SK-N-SH (cell line): ENCODE measurements around the gene RASSF1. TPM values are rescaled to one million over a fixed set of nuclear protein-coding genes. Genes with fewer than 3 reads are reported as not detected.

Source experiments
- CTCF ChIA-PET: fragments of 300-600, 350-600 bp; formaldehyde crosslinking; extraction: SDS; loops from one replicate; lab custom pipeline; 2021; lab: Yijun Ruan, JAX
- POLR2A ChIA-PET: fragments of 350-600 bp; sonication (Branson Sonifier 250); formaldehyde crosslinking; extraction: SDS; loops from one replicate; lab custom pipeline; 2020; ENCODE audit warnings: antibody characterized with exemption, inconsistent platforms; lab: Yijun Ruan, JAX
- DNase-seq: peaks from one replicate; pipeline ENCODE4 v3.0.0; 2012
- H2AFZ ChIP-seq: fragments of 200-600 bp; sonication (generic); 2 replicates; pipeline ENCODE4 v1.8.1; 2016; ENCODE audit warnings: antibody characterized with exemption, mild to moderate bottlenecking, low read depth
- H3F3A ChIP-seq: fragments of 200-600 bp; sonication (generic); replicated peaks from 2 replicates; pipeline ENCODE3; 2016; ENCODE audit warnings: antibody characterized with exemption, mild to moderate bottlenecking; ENCODE audit not compliant: insufficient read depth
- H3K27ac ChIP-seq, 2 experiments: fragments of 200-500 bp in 1 of 2; fragments of 200-600 bp in 1 of 2; sonication (Bioruptor generic) in 1 of 2; sonication (generic), shearing (Covaris generic) in 1 of 2; 2 replicates each; pipeline versions ENCODE4 v1.5.1 to v1.6.1; 2014 to 2016; ENCODE audit warnings: low read depth in 2 of 2, inconsistent platforms in 1 of 2, low read length in 1 of 2, mild to moderate bottlenecking in 1 of 2, mixed read lengths in 1 of 2
- H3K27me3 ChIP-seq: fragments of 200-600 bp; sonication (generic), shearing (Covaris generic); 2 replicates; pipeline ENCODE4 v1.6.1; 2016; ENCODE audit warnings: mixed run types; ENCODE audit not compliant: insufficient read depth
- H3K36me3 ChIP-seq, 2 experiments: fragments of 200-500 bp in 1 of 2; fragments of 200-600 bp in 1 of 2; sonication (Bioruptor generic) in 1 of 2; sonication (generic) in 1 of 2; replicated peaks in 1 of 2; 2 replicates each; pipeline versions ENCODE3 to v1.5.1; 2014 to 2016; ENCODE audit warnings: low read length in 1 of 2, mild to moderate bottlenecking in 1 of 2; ENCODE audit not compliant: insufficient read depth in 2 of 2, control insufficient read depth in 1 of 2
- H3K4me1 ChIP-seq, 2 experiments: fragments of 200-500 bp in 1 of 2; fragments of 200-600 bp in 1 of 2; sonication (Bioruptor generic) in 1 of 2; sonication (generic), shearing (Covaris generic) in 1 of 2; 2 replicates each; pipeline versions ENCODE4 v1.5.1 to v1.6.1; 2014 to 2016; ENCODE audit warnings: low read depth in 1 of 2, low read length in 1 of 2, mixed run types in 1 of 2; ENCODE audit not compliant: insufficient read depth in 2 of 2, control insufficient read depth in 1 of 2
- H3K4me2 ChIP-seq: fragments of 200-600 bp; sonication (generic), shearing (Covaris generic); 2 replicates; pipeline ENCODE4 v1.6.1; 2017; ENCODE audit warnings: mixed run types
- H3K4me3 ChIP-seq, 2 experiments: fragments of 200-500 bp in 1 of 2; fragments of 200-600 bp in 1 of 2; sonication (Bioruptor generic) in 1 of 2; sonication (generic), shearing (Covaris generic) in 1 of 2; 2 replicates each; pipeline versions ENCODE4 v1.5.1 to v1.8.1; 2014 to 2016; ENCODE audit warnings: low read depth in 2 of 2, inconsistent platforms in 1 of 2, low read length in 1 of 2, mild to moderate bottlenecking in 1 of 2, mixed read lengths in 1 of 2, moderate library complexity in 1 of 2
- H3K79me2 ChIP-seq: fragments of 200-600 bp; sonication (generic); 2 replicates; pipeline ENCODE4 v1.8.1; 2017; ENCODE audit warnings: mild to moderate bottlenecking; ENCODE audit not compliant: insufficient read depth
- H3K9ac ChIP-seq: fragments of 200-600 bp; sonication (generic); 2 replicates; pipeline ENCODE4 v1.6.1; 2017; ENCODE audit warnings: mixed run types
- H3K9me2 ChIP-seq: fragments of 200-600 bp; sonication (generic); 2 replicates; pipeline ENCODE4 v1.6.1; 2017; ENCODE audit warnings: mixed run types
- H3K9me3 ChIP-seq: fragments of 200-600 bp; sonication (generic); 2 replicates; pipeline ENCODE4 v1.6.1; 2017; ENCODE audit warnings: mixed run types, mild to moderate bottlenecking, moderate library complexity
- H4K20me1 ChIP-seq: fragments of 200-600 bp; sonication (generic); 2 replicates; pipeline ENCODE4 v1.6.1; 2017; ENCODE audit warnings: mild to moderate bottlenecking, mixed run types; ENCODE audit not compliant: insufficient read depth
- CHD2 ChIP-seq: fragments of 150-350 bp; IDR thresholded peaks from 2 replicates; pipeline ENCODE4 v1.6.1; 2018; ENCODE audit warnings: low read length; ENCODE audit not compliant: partially characterized antibody
- ELF1 ChIP-seq: IDR thresholded peaks from 2 replicates; pipeline ENCODE4 v1.4.0; 2012
- EZH2phosphoT487 ChIP-seq: fragments of 200-600 bp; sonication (generic); IDR thresholded peaks from 2 replicates; pipeline ENCODE4 v1.6.1; 2017; ENCODE audit warnings: low read depth, mixed run types, mild to moderate bottlenecking, antibody characterized with exemption, moderate library complexity, borderline replicate concordance
- FOSL2 ChIP-seq: IDR thresholded peaks from 2 replicates; pipeline ENCODE4 v1.4.0; 2012; ENCODE audit warnings: low read depth, mild to moderate bottlenecking, moderate library complexity, borderline replicate concordance
- FOXM1 ChIP-seq: IDR thresholded peaks from 2 replicates; pipeline ENCODE4 v1.4.0; 2012; ENCODE audit warnings: low read depth, mild to moderate bottlenecking
- MXI1 ChIP-seq: IDR thresholded peaks from 2 replicates; pipeline ENCODE4 v1.6.1; 2012; ENCODE audit warnings: mild to moderate bottlenecking, low read depth, low read length, improper control_type of control experiment
- NFIC ChIP-seq: IDR thresholded peaks from 2 replicates; pipeline ENCODE4 v1.4.0; 2012; ENCODE audit warnings: borderline replicate concordance
- POLR2AphosphoS5 ChIP-seq: IDR thresholded peaks from 2 replicates; pipeline ENCODE4 v1.6.1; 2012; ENCODE audit warnings: low read depth, low read length
- RCOR1 ChIP-seq: fragments of 150-350 bp; IDR thresholded peaks from 2 replicates; pipeline ENCODE4 v1.6.1; 2017; ENCODE audit warnings: antibody characterized with exemption, low read length
- REST ChIP-seq: IDR thresholded peaks from 2 replicates; pipeline ENCODE4 v1.6.1; 2012; ENCODE audit warnings: mild to moderate bottlenecking, low read depth, low read length, moderate library complexity
- SMC3 ChIP-seq: IDR thresholded peaks from 2 replicates; pipeline ENCODE4 v1.6.1; 2012; ENCODE audit warnings: low read depth, low read length, improper control_type of control experiment
- TAF1 ChIP-seq: IDR thresholded peaks from 2 replicates; pipeline ENCODE4 v1.6.1; 2012; ENCODE audit warnings: low read depth, mild to moderate bottlenecking, low read length, moderate library complexity, borderline replicate concordance
- YY1 ChIP-seq: IDR thresholded peaks from 2 replicates; pipeline ENCODE4 v1.4.0; 2012; ENCODE audit warnings: low read depth, mild to moderate bottlenecking
- ZBTB33 ChIP-seq: IDR thresholded peaks from 2 replicates; pipeline ENCODE4 v1.4.0; 2012; ENCODE audit warnings: low read depth, borderline replicate concordance
- WGBS: methylation state at CpG from one replicate; pipeline ENCODE4 v1.1.6; 2017; ENCODE audit warnings: low lambda C conversion rate; 5-methylcytosine and 5-hydroxymethylcytosine counted together
- polyA plus RNA-seq, 3 experiments: library from polyadenylated mRNA; depleted of rRNA; stranded (reverse); fragments of >200 nt; gene quantifications; 2 replicates each; pipeline ENCODE4 v1.2.3, GENCODE V29; 2012
- TF ChIP-seq, protein P1 (sequence below): IDR thresholded peaks from 2 replicates; pipeline ENCODE4; 2012
- TF ChIP-seq, protein P2 (sequence below): IDR thresholded peaks from 2 replicates; pipeline ENCODE4 v1.4.0; 2012; ENCODE audit warnings: low read depth

Gene RASSF1
- polyA plus RNA-seq, 1 of the 3 experiments (the other 2 are of a cell fraction) = 28.1 TPM

DNA sequence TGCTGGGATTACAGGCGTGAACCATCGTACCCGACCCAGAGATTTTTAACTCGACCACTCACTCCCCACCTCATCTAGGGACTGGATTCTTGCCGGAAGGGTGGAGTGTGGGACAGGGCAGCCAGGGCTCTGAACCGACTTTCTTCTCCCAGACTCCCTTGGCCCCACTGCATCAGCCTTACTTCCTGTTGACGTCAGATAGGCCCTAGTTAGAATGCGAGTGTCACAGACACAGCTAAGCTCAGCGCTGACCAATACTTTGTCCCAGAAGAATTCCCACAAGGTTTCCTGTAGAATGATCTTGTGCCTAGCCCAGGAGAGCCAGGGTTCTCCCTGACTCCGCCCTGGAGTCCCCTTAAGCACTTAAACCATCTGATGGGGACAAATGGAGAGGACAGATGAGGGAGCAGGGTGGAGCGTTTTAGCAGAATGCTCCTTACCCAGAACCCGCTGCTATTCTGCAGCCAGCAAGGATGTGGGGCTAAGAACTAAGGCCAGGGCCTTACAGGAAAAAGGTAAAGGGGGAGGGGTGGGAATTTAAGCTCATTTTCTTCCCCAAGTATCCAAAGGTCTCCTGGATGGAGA is 6.8 kb downstream of the RASSF1 start:
- no peaks in the 10 kb centered on the region for H3K9me3 ChIP-seq
- peak overlapping the region; percentile 61 for H3K4me2 ChIP-seq
- DNase-seq = no peak
- no peaks in the 10 kb centered on the region for H3K9me2 ChIP-seq
- H3F3A ChIP-seq = peaks cover 25% of the 10 kb centered on the region
- H3K79me2 ChIP-seq = peaks cover 76% of the 10 kb centered on the region
- 96% methylated on average over 10 of the region's 12 CpGs for WGBS
- H4K20me1 ChIP-seq = peaks cover 10% of the 10 kb centered on the region; the same call in 1 of the 2 replicates
- no peak overlapping the region for H3K27ac ChIP-seq
- H3K4me3 ChIP-seq = no peak overlapping the region
- ChIA-PET POLR2A (interaction anchor here (1.7 kb wide), 1 partner anchor 12 kb away, joined by 3 read pairs; the partner anchor contains the start of gene HYAL2), CTCF (interaction anchor here (5.8 to 6.8 kb wide), 2 partner anchors 12 to 15 kb away, joined by 40 to 60 read pairs; partner anchors contain the start of genes CYB561D2, HYAL2 and NPRL2)
- peaks cover 10 to 32% of the 10 kb centered on the region in 2 experiments for H3K4me1 ChIP-seq
- no peak for TF ChIP-seq FOSL2
- TF ChIP-seq SMC3 = no peak
- TF ChIP-seq, protein P1, sequence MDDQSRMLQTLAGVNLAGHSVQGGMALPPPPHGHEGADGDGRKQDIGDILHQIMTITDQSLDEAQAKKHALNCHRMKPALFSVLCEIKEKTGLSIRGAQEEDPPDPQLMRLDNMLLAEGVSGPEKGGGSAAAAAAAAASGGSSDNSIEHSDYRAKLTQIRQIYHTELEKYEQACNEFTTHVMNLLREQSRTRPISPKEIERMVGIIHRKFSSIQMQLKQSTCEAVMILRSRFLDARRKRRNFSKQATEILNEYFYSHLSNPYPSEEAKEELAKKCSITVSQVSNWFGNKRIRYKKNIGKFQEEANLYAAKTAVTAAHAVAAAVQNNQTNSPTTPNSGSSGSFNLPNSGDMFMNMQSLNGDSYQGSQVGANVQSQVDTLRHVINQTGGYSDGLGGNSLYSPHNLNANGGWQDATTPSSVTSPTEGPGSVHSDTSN = no peak
- no peak for TF ChIP-seq EZH2phosphoT487
- no peak for TF ChIP-seq RCOR1
- TF ChIP-seq YY1 = no peak
- TF ChIP-seq NFIC = no peak
- no peak for TF ChIP-seq TAF1
- TF ChIP-seq REST = no peak
- H3K27me3 ChIP-seq = no peaks in the 10 kb centered on the region
- H3K9ac ChIP-seq = peak overlapping the region; percentile 13; the same call in 1 of the 2 replicates
- H3K36me3 ChIP-seq = peaks cover 10 to 27% of the 10 kb centered on the region in 2 experiments
- H2AFZ ChIP-seq = no peak overlapping the region

- peaks cover 30% of the 10 kb centered on the region for H3F3A ChIP-seq
- DNase-seq = no peak
- H3K9me3 ChIP-seq = no peaks in the 10 kb centered on the region
- no peaks in the 10 kb centered on the region for H3K27me3 ChIP-seq
- no peak overlapping the region for H3K4me3 ChIP-seq
- no peak overlapping the region for H3K27ac ChIP-seq
- H3K36me3 ChIP-seq = peaks cover 10 to 27% of the 10 kb centered on the region in 2 experiments
- no peak overlapping the region for H2AFZ ChIP-seq
- H3K9me2 ChIP-seq = no peaks in the 10 kb centered on the region
- POLR2A ChIA-PET = no interaction called here
- TF ChIP-seq, protein P2, sequence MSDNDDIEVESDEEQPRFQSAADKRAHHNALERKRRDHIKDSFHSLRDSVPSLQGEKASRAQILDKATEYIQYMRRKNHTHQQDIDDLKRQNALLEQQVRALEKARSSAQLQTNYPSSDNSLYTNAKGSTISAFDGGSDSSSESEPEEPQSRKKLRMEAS = no peak
- TF ChIP-seq CHD2 = no peak
- TF ChIP-seq ZBTB33 = no peak
- TF ChIP-seq NFIC = no peak
- no peak for TF ChIP-seq MXI1
- TF ChIP-seq ELF1 = no peak
- TF ChIP-seq FOXM1 = no peak
- no peak for TF ChIP-seq POLR2AphosphoS5
- H3K4me2 ChIP-seq = no peak overlapping the region
- H3K4me1 ChIP-seq = peaks cover 5 to 33% of the 10 kb centered on the region in 2 experiments; a peak in 3 of 4 replicates
- H3K79me2 ChIP-seq = peaks cover 76% of the 10 kb centered on the region
- WGBS = 100% methylated on average over 12 of the region's 19 CpGs
- H3K9ac ChIP-seq = no peak overlapping the region
- H4K20me1 ChIP-seq = peaks cover 10% of the 10 kb centered on the region; the same call in 1 of the 2 replicates
- CTCF ChIA-PET = interaction anchor here (1.1 kb wide), 2 partner anchors 16 to 211 kb away, joined by 3 to 4 read pairs; no protein-coding TSS in a partner anchor
Observed at GRCh38 chr3:50331364-50331907, 9.2 kb downstream of the RASSF1 start.
